Tongue (tissue), 2 donors: Measurements from ENCODE around the gene RHOC. TPM values are rescaled to one million over a fixed set of nuclear protein-coding genes. Genes with fewer than 3 reads are reported as not detected.
"Not testable (repeated sequence)": the region's sequence is repeated elsewhere in the genome, so short reads cannot be mapped to it uniquely, and the experiment has no call there.

Experiments used
- DNase-seq: peaks from one replicate; pipeline ENCODE4 v3.0.0-alpha.2; 2015
- total RNA-seq: library from RNA; depleted of rRNA; stranded (reverse); fragments of >200 nt; gene quantifications from one replicate; pipeline ENCODE4 v1.2.3, GENCODE V29; 2014

RHOC gene
- total RNA-seq, result 159 TPM

GRCh38 chr1:112706505-112707220, at the start of gene RHOC:
Gene RHOC (minus strand): TSS chr1:112707127. CDS start chr1:112703799, 3,328 bp downstream.
- peak; percentile 84 for DNase-seq

DNA sequence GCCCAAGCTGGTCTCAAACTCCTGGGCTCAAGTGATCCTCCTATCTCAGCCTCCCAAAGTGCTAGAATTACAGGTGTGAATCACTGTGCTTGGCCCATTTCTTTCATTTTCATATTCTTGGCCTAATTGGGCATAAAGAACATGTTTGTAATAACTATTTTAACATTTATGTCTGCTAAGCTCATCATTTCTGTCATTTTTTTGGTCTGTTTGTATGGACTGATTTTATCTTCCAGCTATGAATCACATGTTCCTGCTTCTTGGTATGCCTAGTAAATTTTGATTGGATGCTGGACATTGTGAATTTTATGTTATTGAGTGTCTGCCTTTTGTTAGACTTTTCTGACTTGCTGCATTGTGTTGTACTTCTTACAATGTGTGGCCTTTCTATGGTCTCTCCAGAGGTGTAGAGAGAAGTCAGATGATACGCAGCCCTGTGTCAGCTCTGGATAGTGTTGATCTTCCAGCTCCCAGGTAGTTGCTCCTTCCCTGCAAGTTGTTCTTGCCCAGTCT, 47.2 kb upstream of the RHOC start:
- DNase-seq, result no peak

DNA sequence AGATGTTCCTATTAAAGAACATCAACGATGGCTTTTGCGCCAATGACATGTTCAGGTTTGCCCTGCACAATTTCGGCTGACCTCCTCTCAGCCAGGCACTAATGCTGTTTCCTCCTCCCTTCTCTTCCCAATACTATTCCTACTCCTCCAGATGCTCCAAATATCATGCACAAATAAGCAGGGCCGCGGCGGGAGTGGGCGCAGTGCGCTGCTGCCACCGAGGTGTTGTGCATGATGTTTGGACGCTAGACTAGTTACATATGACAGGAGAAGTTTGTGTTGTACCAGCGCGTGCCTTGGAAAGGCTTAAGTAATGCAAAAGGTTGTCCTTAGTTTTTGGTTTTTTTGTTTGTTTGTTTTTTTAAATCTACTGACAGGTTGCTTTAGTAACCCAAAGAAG, 41.5 kb upstream of the RHOC start:
- DNase-seq, result no peak

GRCh38 chr1:112744009-112744578, 37.2 kb upstream of the RHOC start:
- peak; percentile 54 for DNase-seq

DNA sequence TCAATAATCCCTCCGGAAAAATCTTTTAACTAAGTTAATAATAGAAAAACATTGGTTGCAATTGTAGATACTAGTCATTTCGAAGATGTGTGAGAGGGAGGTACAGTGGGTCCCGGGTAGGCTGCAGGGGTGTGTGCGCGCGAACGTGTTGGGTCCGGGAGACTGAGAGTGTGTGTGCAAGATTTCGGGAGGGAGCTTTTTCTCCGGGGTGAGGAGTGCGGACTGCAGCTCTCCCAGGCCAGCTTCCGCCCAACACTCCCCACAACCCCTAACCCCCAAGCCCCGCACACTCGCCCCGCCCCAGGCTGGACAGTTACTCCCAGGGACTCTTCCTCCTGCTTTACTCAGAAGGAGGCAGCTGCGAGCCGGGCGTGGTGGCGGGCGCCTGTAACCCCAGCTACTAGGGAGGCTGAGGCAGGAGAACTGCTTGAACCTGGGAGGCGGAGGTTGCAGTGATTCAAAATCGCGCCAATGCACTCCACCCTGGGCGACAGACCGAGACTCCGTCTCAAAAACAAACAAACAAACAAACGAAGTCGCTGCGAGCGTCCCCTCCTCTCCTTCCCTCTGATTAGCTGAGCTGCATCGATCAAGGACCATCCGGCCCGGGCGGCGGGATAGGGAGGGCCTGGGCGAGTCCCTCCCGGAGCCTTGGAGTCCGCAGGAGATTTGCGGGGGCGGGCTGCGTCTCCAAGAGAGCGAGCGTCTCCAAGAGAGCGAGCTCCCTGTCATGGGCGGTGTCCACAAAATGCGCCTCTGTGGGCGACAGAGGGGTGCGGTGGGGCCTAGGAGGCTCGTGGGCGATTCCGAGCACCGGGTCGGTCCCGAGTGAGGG, 36.5 kb upstream of the RHOC start:
- DNase-seq, result no peak

- no peak for DNase-seq
These were observed 30.6 kb upstream of the RHOC start for GRCh38 chr1:112737573-112737972.

DNA sequence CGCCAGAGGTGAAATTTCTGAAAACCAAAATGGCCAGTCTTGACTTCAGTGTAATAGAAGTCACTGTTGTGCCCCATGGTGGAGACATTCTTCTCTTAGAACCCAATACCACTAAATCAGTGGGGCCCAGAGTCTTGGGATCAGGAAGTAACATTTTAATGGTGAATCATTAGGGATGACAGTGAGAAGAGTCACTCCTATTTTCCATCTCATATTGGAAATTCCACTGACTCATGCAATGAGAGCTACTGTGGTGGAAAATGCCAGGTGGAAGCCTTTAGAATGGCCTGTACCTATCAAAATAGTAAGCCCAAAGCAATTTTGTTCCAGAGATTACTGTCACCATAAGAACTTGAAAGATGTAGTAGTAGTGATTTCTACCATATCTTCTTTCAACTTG, 28.8 kb upstream of the RHOC start:
- DNase-seq, result no peak

GRCh38 chr1:112731451-112731850, 24.5 kb upstream of the RHOC start:
- no peak for DNase-seq

- no peak for DNase-seq
These were observed 23.0 kb upstream of the RHOC start for GRCh38 chr1:112729909-112730308.

- not testable (repeated sequence) for DNase-seq
These were observed 22.1 kb upstream of the RHOC start for GRCh38 chr1:112729011-112729410.

DNA sequence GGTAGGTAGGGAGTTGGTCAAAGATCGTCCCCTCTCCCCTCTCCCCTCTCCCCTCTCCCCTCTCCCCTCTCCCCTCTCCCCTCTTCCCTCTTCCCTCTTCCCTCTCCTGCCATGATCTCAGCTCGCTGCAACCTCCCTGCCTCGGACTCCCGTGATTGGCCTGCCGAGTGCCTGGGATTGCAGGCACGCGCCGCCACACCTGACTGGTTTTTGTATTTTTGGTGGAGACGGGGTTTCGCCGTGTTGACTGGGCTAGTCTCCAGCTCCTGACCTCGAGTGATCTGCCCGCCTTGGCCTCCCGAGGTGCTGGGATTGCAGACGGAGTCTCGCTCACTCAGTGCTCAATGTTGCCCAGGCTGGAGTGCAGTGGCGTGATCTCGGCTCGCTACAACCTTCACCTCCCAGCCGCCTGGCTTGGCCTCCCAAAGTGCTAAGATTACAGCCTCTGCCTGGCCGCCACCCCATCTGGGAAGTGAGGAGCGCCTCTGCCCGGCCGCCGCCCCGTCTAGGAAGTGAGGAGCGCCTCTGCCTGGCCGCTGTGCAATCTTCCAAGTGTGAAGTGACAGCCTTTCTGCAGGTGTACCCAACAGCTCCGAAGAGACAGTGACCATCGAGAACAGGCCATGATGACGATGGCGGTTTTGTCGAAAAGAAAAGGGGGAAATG, 21.5 kb upstream of the RHOC start:
- not testable (repeated sequence) for DNase-seq

- no peak for DNase-seq
These were observed 20.8 kb upstream of the RHOC start for GRCh38 chr1:112727716-112728115.

GRCh38 chr1:112724240-112724639, 17.3 kb upstream of the RHOC start:
- not testable (repeated sequence) for DNase-seq

GRCh38 chr1:112723511-112723839, 16.5 kb upstream of the RHOC start:
- no peak for DNase-seq

- peak; percentile 65 for DNase-seq
These were observed 15.9 kb upstream of the RHOC start for GRCh38 chr1:112722601-112723510.

DNA sequence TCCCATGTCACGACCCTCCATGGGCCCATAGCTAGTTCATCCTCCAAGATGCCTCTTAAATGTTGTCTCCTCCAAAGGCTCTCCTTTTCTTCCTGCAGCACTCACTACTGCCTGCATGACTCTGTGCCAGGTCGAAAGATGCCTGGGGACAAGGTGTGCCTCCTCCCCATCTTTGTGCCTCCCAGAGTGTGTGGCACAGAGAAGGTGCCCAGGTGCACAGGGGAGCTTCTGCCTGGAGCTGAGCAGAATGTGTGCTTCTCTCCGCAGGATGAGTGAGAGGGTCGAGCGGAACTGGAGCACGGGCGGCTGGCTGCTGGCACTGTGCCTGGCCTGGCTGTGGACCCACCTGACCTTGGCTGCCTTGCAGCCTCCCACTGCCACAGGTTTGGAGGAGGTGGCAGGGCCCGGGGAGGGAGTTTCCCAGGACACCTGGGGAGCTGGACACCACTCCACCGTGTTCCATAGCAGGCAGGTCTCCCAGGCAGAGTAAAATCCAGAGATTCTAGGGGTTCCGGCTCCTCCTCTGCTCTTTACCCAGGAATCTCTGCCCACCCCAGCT, 15.1 kb upstream of the RHOC start:
- no peak for DNase-seq

DNA sequence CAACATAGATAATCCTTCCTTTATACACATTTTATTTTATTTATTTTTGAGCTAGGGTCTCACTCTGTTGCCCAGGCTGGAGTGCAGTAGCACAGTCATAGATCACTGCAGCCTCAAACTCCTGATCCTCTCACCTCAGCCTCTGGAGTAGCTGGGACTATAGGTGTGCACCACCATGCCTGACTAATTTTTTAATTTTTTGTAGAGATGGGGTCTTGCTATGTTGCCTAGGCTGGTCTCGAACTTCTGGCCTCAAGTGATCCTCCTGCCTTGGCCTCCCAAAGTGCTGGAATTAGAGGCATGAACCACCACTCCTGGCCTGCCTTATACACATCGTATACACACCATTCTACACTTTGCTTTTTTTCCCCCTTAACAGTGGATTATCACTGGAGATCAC, 14.4 kb upstream of the RHOC start:
- DNase-seq, result not testable (repeated sequence)

- no peak for DNase-seq
These were observed 13.9 kb upstream of the RHOC start for GRCh38 chr1:112720800-112721199.

GRCh38 chr1:112719706-112720105, 12.8 kb upstream of the RHOC start:
- DNase-seq, result no peak

DNA sequence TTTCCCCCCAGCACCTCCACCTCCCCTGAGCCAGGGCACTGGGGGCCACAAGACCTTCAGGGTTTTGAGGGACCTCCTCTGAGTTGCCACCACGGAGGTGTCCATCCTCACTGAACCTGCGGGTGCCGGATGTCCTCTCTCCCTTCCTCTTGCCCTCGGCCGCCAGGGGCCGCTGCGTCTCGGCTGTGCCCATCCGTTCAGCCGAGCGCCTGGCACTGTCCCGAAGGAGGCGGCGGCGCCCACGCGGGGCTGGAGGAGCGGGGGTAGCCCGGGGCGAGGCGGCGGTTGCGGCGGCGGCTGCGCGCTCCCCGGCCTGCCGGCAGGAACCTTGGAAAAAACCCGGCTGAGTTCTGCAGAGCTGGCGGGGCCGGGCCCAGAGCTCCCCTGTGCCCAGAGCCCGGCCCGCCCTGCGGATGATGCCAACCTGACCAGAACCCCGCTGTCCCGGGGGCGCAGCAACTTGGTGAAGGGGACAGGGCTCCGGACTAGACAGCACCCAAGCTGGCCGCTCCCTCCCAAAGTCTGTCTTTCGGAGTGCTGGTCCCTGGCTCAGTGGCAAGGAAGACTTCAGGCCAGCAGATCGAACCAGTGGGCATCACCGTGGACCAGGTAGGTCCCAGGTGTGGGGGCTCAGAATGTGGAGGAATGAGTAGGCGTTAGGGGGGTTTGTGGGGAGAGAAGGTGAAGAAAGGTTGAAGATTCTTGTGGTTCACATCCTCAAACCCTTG, 11.9 kb upstream of the RHOC start:
- DNase-seq, result peak; percentile 79
